ENCODE results near the gene HEATR1. TPM values are rescaled to one million over a fixed set of nuclear protein-coding genes. Genes with fewer than 3 reads are reported as not detected.
"Not testable (repeated sequence)": the region's sequence is repeated elsewhere in the genome, so short reads cannot be mapped to it uniquely, and the experiment has no call there.

The HEATR1 gene
- total RNA-seq, 1 donor from 2014 or later, result 7.9 TPM

DNA sequence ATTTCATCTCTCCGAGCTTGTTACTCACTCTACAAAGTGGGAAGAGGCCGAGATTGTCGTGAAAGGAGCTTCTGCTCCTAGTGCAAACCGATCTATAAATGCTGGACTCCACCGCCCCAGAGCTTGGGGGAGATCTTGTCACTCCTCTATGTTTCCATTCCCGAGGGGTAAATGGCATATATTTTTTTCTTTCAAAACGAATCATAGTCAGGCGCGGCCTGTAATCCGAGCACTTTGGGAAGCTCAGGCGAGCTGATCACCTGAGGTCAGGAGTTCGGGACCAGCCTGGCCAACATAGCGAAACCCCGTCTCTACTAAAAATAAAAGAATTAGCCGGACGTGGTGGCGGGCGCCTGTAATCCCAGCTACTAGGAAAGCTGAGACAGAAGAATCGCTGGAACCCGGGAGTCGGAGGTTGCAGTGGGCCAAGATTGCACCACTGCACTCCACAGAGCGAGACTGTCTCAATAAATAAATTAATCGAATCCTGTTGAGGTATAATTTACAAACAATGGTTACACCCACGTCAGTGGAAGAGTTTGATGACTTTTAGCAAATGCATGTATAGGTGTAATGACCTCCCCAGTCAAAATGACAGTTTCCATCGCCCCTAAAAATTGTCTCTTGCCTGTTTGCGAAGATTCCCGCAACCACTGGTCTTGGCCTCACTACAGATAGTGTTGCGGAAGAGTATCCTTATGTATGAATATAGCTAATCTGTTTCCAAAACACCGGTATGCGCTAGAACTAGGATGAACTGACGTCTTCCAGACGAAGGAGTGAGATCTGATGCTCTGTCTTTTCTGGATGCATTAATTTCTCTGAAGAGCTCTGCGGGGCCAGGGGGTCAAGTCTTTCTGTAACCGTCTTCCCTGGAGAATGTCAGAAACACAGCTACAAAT lies 840 bp upstream of the HEATR1 start:
- ATAC-seq, result no peak
- no peak for DNase-seq (ENCODE audit: low spot score)

DNA sequence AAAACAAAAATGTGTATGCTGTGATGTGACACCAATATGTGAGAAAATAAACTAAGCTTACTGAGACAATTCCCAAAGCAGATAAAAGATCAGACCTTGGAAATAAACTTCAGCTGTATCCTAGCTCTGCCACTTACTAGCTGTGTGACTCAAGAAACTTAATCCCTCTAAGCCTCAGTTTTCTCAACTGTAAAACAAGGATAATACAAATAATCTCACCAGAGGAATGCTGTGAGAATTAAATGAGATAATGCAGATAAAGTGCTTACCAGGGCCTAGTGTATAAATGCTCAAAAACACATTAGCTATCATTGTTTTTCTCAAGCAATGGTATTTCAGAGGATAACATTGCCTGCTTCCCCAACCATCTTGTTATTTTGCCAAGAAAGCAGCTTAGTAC lies 2.1 kb downstream of the HEATR1 start:
- no peak for DNase-seq (ENCODE audit: low spot score)
- ATAC-seq, result no peak

DNA sequence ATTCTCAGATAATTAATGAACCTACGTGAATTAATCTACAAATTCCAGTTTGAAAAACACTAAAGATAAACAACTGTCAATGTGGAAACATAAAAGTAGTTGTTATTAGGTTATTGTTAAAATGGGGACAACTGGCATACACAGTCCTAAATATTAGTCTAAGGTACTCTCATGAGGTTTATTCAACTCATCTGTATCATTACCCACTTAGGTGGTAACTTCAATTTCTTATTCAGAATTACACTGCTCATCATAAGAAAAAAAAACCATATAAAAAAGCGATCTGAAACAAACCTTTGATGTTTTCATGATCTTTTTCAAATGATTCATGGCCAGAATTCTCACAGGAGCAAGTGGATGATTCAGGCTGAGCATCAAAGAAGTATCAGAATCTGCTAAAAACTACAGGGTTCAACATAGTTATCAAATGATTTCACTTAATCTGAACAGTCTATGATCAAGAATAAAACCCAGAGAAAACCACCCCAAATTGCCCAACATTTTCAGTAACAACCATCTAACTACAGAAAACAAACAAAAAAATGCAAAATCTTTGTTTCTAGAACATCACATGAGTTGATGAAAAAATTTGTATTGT lies 13.7 kb downstream of the HEATR1 start:
- DNase-seq (ENCODE audit: low spot score) (no peak), ATAC-seq (no peak)

DNA sequence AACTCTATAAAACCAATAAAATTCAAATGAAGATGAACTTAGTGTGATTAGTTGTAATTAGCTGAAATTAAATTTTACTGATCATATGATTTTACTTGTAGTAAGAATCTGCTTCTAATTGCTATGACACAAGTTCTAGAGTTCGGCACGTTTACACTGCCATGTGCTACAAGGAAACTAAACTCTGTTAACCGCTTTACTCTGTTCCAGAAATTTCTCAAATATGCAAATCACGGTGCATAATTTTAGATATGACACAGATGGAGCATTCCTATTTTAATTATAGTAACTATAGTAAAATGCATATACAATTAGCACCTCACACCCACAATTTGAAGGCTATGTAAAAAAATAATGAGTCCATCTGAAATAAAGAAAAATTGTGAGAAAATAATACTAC lies 14.8 kb downstream of the HEATR1 start:
- DNase-seq (ENCODE audit: low spot score), result no peak
- ATAC-seq, result no peak

DNA sequence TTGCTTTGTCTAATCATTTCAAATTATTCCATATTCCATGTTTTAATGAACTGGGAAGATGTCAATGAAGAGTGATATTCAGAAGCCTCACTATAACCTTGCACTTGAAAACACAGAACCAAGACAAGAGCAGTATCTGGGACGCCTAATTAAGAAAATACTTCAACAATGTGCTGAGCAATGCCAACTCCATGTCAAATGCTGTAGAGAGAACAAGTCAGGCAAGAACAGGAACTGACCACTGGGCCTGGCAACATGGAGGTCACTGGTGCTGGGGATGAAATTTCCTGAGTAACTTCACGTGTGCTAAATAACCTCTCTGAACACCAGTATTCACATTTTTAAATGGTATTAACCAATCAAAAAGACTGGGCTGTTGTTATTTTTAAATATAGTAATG lies 22.8 kb downstream of the HEATR1 start:
- ATAC-seq (no peak), DNase-seq (ENCODE audit: low spot score) (no peak)

DNA sequence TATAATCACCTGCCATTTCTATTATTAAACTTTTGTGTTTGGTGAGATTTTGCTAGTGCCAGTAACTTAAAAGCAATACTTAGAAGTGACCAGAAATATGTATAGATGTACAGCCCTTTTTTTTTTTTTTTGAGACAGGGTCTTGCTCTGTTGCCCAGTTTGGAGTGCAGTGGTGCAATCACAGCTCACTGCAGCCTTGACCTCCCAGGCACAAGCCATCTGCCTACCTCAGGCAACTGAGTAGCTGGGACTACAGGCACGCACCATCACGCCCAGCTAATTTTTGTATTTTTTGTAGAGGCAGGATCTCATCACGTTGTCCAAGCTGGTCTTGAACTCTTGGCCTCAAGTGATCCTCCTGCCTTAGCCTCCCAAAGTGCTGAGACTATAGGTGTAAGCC lies 23.9 kb downstream of the HEATR1 start:
- DNase-seq (ENCODE audit: low spot score); ATAC-seq: not testable (repeated sequence)

DNA sequence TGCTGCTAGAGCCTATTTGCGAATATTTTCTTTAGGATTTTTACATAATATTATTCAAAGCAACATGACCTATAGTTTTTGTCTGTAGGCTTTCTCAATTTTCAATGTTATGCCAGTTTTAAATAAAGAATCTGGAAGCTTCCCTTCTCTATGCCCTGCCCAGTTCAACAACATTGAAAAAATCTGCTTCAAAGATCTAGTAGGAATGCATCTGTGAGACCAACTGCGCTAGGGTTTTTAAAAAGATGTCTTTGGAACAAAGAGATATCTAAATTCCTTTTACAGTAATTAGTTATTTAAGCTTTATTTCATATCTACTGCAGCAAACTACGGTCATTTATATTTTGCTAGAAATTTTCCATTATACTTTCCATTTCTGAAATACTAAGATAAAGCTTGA lies 25.7 kb downstream of the HEATR1 start:
- DNase-seq (ENCODE audit: low spot score), result no peak
- no peak for ATAC-seq

DNA sequence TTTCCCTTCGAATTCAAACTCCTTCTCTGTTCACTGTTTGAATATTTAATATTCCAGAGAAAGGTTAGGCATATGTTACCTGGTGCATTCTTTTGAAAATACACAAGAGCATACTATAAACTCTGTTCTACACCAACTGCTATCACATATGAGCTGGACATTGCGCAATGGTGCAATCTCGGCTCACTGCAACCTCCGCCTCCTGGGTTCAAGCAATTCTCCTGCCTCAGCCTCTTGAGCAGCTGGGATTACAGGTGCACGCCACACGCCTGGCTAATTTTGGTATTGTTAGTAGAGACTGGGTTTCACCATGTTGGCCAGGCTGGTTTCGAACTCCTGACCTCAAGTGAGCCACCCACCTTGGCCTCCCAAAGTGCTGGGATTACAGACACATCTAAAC lies 27.3 kb downstream of the HEATR1 start:
- not testable (repeated sequence) for DNase-seq (ENCODE audit: low spot score); ATAC-seq

DNA sequence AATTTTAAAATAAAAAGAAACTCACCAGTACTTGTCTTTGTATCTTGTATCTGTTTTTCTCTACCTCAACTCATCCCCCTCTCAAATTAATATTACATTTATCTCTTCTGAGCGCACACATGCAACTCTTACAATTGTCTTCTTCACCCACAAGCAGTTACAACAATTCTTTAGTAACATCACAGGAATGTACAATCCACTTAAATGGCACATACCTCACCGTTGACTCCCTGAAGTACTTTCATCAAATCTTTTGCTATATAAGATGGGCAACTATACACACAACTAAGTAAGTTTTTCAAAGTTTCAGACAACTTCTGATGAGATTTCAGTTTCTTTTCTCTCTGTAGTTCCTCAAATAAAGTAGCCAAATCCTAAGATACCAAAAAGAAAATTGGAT lies 28.3 kb downstream of the HEATR1 start:
- DNase-seq (ENCODE audit: low spot score) (no peak), ATAC-seq (no peak)

DNA sequence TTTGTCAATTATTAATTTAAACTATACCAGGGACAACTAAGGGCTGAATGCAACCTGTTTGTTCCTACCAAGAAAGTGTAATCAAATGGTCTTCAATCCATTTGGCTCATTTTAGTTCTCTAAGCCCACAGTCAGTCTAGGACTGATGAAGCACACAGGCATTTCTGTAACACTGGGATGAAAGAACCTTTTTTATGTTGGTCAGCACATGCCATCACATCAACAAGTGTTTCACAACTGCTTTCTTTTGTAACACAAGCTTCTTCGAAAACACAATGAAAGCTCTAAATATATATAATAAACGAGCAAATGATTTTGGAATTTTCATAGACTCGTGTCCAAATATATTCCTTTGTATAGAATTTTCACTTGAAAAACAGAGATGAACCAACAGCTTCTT lies 28.8 kb downstream of the HEATR1 start:
- ATAC-seq (no peak), DNase-seq (ENCODE audit: low spot score) (no peak)

DNA sequence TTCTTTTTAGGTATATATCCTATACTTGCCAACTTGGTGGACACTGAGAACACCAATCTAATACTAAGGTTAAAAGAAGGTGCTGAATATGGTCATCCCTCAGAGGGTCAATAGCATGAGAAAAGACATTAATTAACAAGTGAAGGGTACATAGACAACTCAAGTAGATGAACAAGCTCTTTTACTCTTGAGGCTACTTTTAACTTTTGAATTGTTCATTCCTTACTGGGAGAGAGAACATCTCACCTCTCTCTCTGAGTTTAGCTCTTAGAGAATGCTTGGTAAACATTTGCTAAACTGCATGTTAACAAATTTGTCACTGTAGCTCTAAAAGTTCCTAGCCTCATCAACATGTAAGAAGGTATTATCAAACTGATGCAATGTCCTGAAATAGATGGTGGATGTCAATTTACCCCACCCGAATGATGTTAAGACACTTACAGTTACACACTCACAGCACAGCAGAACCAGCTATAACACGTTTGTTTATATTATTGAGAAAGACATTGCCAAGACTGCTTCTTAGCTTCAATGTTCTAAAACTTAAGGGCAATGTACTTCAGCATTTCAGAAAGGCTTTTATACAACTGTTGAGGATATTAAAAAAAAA lies 35.9 kb downstream of the HEATR1 start:
- DNase-seq (ENCODE audit: low spot score) (no peak), ATAC-seq (no peak)

DNA sequence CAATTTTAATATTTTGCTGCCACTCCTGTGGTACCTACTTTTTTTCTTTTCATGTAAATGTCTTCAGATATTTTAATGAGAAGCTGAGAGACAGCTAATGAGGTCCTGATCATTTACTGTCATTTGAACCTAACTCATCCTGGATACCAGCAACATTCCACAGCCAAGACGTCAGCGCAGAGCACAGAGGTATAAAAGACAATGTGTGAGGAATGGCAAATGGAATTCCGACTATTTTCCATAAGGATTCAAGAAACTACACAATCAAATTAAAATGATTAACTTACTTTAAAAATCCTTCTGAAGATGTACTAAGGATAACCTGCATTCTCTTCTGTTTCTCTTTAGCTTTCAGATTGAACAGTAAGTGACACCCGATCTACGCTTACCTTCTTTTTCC lies 38.8 kb downstream of the HEATR1 start:
- ATAC-seq (no peak), DNase-seq (ENCODE audit: low spot score) (no peak)

DNA sequence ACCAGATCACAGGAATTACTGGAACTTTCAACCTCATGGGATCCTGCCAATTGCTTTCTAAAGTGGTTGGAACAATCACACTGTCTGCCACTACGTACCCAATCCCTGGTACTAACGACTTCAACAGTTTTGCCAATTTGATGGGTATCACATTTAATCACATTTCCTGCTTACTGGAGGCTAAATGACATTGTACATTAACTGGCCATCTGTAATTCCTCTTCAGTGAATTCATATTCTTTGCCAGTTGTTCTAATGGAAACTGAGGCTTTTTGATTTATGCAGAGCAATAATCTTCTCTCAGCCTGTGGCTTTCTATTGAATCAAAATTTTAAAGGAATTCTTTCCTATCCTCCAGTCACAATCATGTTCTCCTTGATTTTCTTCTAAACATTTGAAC lies 42.3 kb downstream of the HEATR1 start:
- DNase-seq (ENCODE audit: low spot score) (no peak), ATAC-seq (no peak)

DNA sequence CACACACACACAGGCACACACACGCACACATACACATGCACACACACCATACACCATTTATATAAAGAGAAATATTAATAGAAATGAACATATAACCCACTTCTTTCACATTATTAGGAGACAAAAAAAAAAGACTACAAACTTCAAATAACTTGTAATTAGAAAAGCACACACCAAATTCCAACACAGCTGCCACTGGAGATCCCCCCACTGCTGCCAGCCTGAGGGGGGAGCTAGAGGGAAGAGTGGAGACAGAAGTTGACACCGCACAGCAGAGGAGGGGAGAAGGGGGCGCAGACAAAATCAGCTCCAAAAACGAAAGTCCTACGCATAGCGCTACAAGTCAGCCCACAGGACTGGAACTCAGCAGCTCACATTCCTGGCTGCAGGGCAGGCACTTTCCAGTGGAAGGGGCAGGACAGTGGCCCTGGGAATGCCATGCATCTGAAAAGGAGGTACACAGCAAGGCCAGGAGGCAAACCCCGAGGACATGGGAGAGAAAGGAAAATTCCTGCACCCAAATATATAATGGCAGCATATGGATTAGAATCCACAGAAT lies 44.0 kb downstream of the HEATR1 start:
- ATAC-seq (no peak), DNase-seq (ENCODE audit: low spot score) (no peak)

DNA sequence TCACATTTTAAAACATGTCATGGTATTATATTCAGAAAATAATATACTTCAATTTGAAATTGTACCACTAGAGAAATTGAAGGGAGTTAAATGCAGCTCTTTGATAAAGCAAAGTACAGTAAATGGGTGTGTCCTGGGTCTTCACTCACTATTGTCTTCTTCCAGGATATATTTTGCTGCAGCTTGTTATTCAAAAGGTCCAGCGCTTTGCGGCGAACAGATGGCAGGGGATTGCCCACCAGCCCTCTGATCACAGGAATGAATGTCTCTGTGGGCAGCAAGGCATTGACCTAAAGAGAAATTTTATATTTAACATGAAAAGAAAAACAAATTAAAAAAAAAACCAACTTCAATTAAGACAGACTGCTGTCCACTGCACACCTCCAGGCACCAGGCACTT lies 45.5 kb downstream of the HEATR1 start:
- ATAC-seq (no peak), DNase-seq (ENCODE audit: low spot score) (no peak)

DNA sequence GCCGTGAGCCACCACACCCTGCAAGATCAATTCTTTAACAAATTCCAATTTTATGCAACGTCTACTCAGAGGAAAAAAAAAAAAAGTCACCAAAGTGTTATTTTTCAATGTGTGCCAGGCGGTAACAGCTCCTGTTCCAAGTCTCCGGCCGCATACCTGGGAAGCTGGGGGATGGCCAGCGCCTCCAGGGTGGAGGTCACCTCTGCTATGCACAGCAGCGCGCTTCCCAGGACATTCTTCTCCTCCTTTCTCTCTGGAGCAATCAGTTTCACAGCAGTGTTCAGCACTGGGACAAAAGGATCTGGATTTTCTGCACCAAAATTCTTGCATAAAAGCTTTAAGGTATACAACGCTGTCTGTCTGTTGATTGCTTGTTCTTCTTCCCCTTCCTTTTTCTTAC lies 46.2 kb downstream of the HEATR1 start:
- ATAC-seq (no peak), DNase-seq (ENCODE audit: low spot score) (no peak)

DNA sequence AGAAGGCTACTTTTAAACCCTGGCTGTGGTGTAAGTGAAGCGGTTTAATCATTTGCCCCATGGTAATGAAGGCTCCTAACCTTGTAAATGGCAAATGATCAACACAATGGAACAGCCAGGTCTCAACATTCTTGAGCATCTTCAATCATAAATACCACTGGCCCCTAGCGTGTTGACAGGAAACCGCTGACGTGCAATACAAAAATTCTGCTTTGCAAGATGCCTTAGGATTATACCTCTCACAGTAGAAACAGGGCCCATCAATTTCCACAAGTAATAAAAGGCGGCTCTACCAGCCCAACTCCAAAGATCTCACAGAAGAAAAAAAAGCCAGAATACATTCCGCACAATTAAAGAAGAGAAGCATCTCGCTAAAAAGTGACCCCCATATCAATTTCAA lies 47.7 kb downstream of the HEATR1 start:
- no peak for DNase-seq (ENCODE audit: low spot score)

DNA sequence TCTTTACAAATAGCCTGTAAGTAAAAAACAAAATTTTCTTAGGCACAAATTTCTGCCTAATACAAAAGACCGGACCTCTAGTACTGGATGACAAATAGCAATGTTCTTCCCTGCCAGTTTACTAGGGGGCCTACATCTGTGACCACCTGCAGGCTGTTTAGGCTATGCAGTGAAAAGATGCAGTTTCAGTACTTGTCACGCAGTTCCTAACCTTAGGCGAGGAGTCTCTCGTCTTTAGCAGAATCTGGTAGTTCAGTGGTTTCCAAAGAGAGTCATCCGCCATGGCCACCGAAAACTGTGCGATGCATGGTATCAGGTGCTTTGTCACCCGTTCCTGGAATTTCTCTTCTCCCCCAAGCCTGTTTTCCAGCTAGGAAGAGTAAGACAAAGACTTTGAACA lies 50.9 kb downstream of the HEATR1 start:
- no peak for DNase-seq (ENCODE audit: low spot score)
- no peak for ATAC-seq

More for the DNA sequence above, 47.7 kb downstream of the HEATR1 start:
- ATAC-seq, result no peak

DNA sequence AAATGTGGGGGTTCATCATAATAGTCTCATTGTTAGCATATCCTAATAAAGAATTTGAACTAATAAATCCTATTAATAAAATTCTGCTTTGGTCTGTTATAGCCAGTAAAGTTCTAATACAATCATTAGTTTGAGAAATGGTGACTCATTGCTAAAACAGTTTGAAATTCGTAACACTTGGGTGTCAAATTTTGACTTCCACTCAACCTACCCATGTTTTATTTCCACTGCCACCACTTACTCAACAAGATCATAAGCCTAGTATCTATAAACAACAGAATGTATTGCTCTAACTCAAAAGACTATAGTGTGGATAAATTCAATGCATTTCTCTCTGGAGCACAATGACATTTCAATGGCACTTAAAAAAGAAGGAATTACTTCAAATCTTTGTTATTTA lies 51.4 kb downstream of the HEATR1 start:
- no peak for ATAC-seq
- no peak for DNase-seq (ENCODE audit: low spot score)

DNA sequence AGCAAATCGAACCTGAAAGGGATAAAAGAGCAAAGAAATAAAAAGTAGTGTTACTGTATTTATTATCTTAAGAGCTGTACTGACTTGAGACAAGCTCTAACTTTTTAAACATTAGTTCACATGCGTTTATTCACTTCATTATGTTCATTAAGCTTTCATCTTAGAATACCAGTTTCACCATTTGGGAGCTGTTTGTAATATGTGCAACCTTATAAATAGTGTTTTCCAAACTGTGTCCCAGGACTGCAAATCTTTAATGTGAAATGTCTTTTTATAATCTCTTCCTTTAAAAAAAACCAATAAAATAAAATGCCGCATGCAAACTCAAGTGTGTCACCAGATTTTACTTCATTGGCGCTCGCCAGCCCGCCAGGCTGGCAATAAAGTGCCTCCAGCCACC lies 52.2 kb downstream of the HEATR1 start:
- no peak for ATAC-seq
- DNase-seq (ENCODE audit: low spot score), result no peak

DNA sequence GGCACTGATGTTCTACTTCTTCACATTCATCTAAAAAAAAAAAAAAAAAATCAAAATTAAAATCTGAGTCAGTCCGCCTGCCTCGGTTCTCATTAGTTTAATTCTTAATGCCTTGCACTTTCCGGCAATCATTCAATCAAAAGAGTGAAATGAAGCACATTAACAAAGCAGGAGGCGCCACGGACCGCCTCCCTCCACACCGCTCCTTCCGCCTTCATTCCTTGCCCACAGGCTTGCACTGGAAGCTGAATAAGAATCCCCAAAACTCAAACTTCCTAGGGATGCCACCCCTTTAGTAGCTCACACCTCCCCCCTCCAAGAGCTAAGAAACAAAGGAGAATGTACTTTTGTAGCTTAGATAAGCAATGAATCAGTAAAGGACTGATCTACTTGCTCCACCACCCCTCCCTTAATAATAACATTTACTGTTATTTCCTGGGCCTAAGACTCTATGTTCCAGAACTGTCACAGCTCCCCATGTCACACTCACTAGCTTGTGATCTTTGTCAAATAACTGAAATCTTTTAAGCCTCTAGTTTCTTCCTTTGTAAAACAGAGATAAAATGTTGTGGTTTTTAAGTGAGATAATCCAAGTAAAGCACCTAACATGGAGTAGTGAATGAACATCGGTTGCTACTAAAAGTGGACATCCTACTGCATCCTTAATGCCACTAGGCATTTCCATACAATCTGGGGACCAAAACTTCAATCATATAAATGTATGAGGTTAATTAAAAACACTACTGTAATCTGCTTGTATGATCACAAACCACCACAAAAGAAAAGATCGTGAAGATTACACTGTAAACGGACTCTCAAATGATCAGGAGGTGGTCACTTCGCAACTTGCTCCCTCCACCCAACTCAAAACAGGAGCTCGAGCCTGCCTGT lies 53.1 kb downstream of the HEATR1 start:
- no peak for DNase-seq (ENCODE audit: low spot score)
- ATAC-seq, result no peak

Measured in left lobe of liver (tissue), 2 donors.